Esophagus muscularis mucosa (tissue), 3 donors: ENCODE data around the gene DTYMK.

Experiments
- POLR2A ChIP-seq: fragments of 450-650 bp; IDR thresholded peaks from one replicate; pipeline ENCODE4 v1.6.1; 2017; ENCODE audit warnings: antibody characterized with exemption, moderate library complexity, mild to moderate bottlenecking, low read depth
- POLR2AphosphoS5 ChIP-seq, 2 donors: sonication (generic); formaldehyde crosslinking; IDR thresholded peaks; one replicate each; pipeline ENCODE4 v1.6.1; 2017; ENCODE audit warnings: antibody characterized with exemption in 2 of 2
- TF ChIP-seq, protein P1 (sequence below), 3 experiments: fragments of 200-600 bp in 2 of 3; fragments of 450-650 bp in 1 of 3; sonication (generic) in 2 of 3; IDR thresholded peaks; one replicate each; pipeline ENCODE4 v1.5.1; 2017 to 2019; ENCODE audit warnings: antibody characterized with exemption in 3 of 3, mild to moderate bottlenecking in 2 of 3, moderate library complexity in 1 of 3

- TF ChIP-seq, protein P1, sequence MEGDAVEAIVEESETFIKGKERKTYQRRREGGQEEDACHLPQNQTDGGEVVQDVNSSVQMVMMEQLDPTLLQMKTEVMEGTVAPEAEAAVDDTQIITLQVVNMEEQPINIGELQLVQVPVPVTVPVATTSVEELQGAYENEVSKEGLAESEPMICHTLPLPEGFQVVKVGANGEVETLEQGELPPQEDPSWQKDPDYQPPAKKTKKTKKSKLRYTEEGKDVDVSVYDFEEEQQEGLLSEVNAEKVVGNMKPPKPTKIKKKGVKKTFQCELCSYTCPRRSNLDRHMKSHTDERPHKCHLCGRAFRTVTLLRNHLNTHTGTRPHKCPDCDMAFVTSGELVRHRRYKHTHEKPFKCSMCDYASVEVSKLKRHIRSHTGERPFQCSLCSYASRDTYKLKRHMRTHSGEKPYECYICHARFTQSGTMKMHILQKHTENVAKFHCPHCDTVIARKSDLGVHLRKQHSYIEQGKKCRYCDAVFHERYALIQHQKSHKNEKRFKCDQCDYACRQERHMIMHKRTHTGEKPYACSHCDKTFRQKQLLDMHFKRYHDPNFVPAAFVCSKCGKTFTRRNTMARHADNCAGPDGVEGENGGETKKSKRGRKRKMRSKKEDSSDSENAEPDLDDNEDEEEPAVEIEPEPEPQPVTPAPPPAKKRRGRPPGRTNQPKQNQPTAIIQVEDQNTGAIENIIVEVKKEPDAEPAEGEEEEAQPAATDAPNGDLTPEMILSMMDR (IDR thresholded peaks at IDR 0.05), result no peak
- TF ChIP-seq POLR2AphosphoS5 (IDR thresholded peaks at IDR 0.05) (no peak), POLR2A (no peak)
Observed at GRCh38 chr2:241695651-241696050, 9.0 kb upstream of the DTYMK start.
